H1 (cell line): ENCODE measurements around the gene HOMER1. TPM values are rescaled to one million over a fixed set of nuclear protein-coding genes. Genes with fewer than 3 reads are reported as not detected.

ENCODE experiments used
- CTCF ChIA-PET: fragments of 300-600 bp; sonication (Branson Sonifier 250); formaldehyde crosslinking; loops from one replicate; lab custom pipeline; 2021; ENCODE audit not compliant: partially characterized antibody; lab: Charles Lee
- POLR2A ChIA-PET: fragments of 300-600 bp; sonication (Branson Sonifier 250); formaldehyde crosslinking; loops from one replicate; lab custom pipeline; 2021; ENCODE audit warnings: inconsistent platforms; ENCODE audit not compliant: partially characterized antibody; lab: Charles Lee
- DNase-seq, 2 experiments: peaks; one replicate each; pipeline versions ENCODE4 v3.0.0 to v3.0.0-alpha.2; 2010 to 2022; ENCODE audit warnings: low spot score in 2 of 2, low read depth in 1 of 2, mixed read lengths in 1 of 2
- FAIRE-seq: peaks from 2 replicates; lab custom pipeline; 2011; peaks lifted over from hg19 to GRCh38; lab: Jason Lieb, UNC
- H2AFZ ChIP-seq: 2 replicates; pipeline ENCODE4 v1.8.1; 2012; ENCODE audit warnings: low read length, inconsistent platforms
- H2AK5ac ChIP-seq: 2 replicates; pipeline ENCODE4 v1.6.1; 2013; ENCODE audit warnings: low read depth, low read length
- H2BK120ac ChIP-seq: replicated peaks from 2 replicates; pipeline ENCODE3; 2013; ENCODE audit warnings: low read depth, low read length, inconsistent platforms
- H2BK12ac ChIP-seq: 2 replicates; pipeline ENCODE4 v1.6.1; 2013; ENCODE audit warnings: low read depth, low read length
- H2BK15ac ChIP-seq: 2 replicates; pipeline ENCODE4 v1.6.1; 2013; ENCODE audit warnings: low read length
- H2BK20ac ChIP-seq: 2 replicates; pipeline ENCODE4 v1.6.1; 2013; ENCODE audit warnings: low read length
- H2BK5ac ChIP-seq: 2 replicates; pipeline ENCODE4 v1.6.1; 2013; ENCODE audit warnings: low read depth, low read length
- H3K14ac ChIP-seq: 2 replicates; pipeline ENCODE4 v1.6.1; 2013; ENCODE audit warnings: inconsistent platforms; ENCODE audit not compliant: insufficient read length
- H3K18ac ChIP-seq: 2 replicates; pipeline ENCODE4 v1.6.1; 2013; ENCODE audit warnings: low read length; ENCODE audit errors: extremely low read depth
- H3K23ac ChIP-seq: 2 replicates; pipeline ENCODE4 v1.6.1; 2013; ENCODE audit warnings: inconsistent platforms; ENCODE audit not compliant: insufficient read length
- H3K23me2 ChIP-seq: 2 replicates; pipeline ENCODE4 v1.6.1; 2013; ENCODE audit warnings: low read depth, low read length
- H3K27ac ChIP-seq: 2 replicates; pipeline ENCODE4 v1.6.1; 2011; ENCODE audit warnings: low read depth, low read length, inconsistent platforms
- H3K27me3 ChIP-seq, 4 experiments: replicated peaks in 1 of 4; 1 replicate in 1 of 4; 2 replicates in 3 of 4; pipeline versions ENCODE4 v1.6.1 to v1.8.1; 2011 to 2013; ENCODE audit warnings: low read length in 3 of 4, mild to moderate bottlenecking in 3 of 4, inconsistent platforms in 2 of 4, mixed read lengths in 2 of 4, moderate library complexity in 1 of 4; ENCODE audit not compliant: control insufficient read depth in 3 of 4, insufficient read depth in 3 of 4; ENCODE audit errors: extremely low read depth in 1 of 4
- H3K36me3 ChIP-seq, 4 experiments: 2 replicates each; pipeline versions ENCODE4 v1.6.1 to v1.8.1; 2011 to 2013; ENCODE audit warnings: mild to moderate bottlenecking in 4 of 4, low read length in 3 of 4, moderate library complexity in 2 of 4, control low read depth in 1 of 4, inconsistent platforms in 1 of 4; ENCODE audit not compliant: insufficient read depth in 4 of 4, control insufficient read depth in 2 of 4
- H3K4ac ChIP-seq: replicated peaks from 2 replicates; pipeline ENCODE3; 2013; ENCODE audit warnings: low read length, low read depth, mixed read lengths, inconsistent platforms; ENCODE audit not compliant: insufficient read length
- H3K4me1 ChIP-seq, 4 experiments: replicated peaks in 1 of 4; 1 replicate in 1 of 4; 2 replicates in 3 of 4; pipeline versions ENCODE4 v1.6.1 to v1.8.1; 2011 to 2013; ENCODE audit warnings: low read length in 3 of 4, inconsistent platforms in 2 of 4, mixed read lengths in 1 of 4; ENCODE audit not compliant: insufficient read depth in 4 of 4, control insufficient read depth in 3 of 4
- H3K4me2 ChIP-seq, 2 experiments: 2 replicates each; pipeline versions ENCODE4 v1.6.1 to v1.8.1; 2011 to 2013; ENCODE audit warnings: low read depth in 2 of 2, low read length in 2 of 2, control low read depth in 1 of 2, inconsistent platforms in 1 of 2, mild to moderate bottlenecking in 1 of 2; ENCODE audit not compliant: insufficient read depth in 1 of 2
- H3K4me3 ChIP-seq, 4 experiments: fragments of 200-600, 300-600 bp in 1 of 4; sonication (generic), shearing (Covaris generic), sonication (Bioruptor Twin) in 1 of 4; 2 replicates each; pipeline versions ENCODE4 v1.5.1 to v1.8.1; 2011 to 2016; ENCODE audit warnings: low read length in 4 of 4, low read depth in 3 of 4, control low read depth in 2 of 4, inconsistent platforms in 2 of 4, mild to moderate bottlenecking in 2 of 4, mixed read lengths in 1 of 4, moderate library complexity in 1 of 4; ENCODE audit not compliant: insufficient read depth in 2 of 4; ENCODE audit errors: extremely low read depth in 1 of 4
- H3K56ac ChIP-seq: replicated peaks from 2 replicates; pipeline ENCODE3; 2013; ENCODE audit warnings: low read depth, mild to moderate bottlenecking, mixed read lengths, low read length, inconsistent platforms; ENCODE audit not compliant: insufficient read length
- H3K79me1 ChIP-seq: 2 replicates; pipeline ENCODE4 v1.6.1; 2013; ENCODE audit warnings: low read depth, low read length, control low read depth
- H3K79me2 ChIP-seq, 2 experiments: 2 replicates each; pipeline versions ENCODE4 v1.6.1 to v1.8.1; 2012 to 2013; ENCODE audit warnings: low read length in 2 of 2, mild to moderate bottlenecking in 2 of 2, inconsistent platforms in 1 of 2; ENCODE audit not compliant: insufficient read depth in 2 of 2, control insufficient read depth in 1 of 2
- H3K9ac ChIP-seq, 4 experiments: replicated peaks in 1 of 4; 1 replicate in 1 of 4; 2 replicates in 3 of 4; pipeline versions ENCODE4 v1.6.1 to v1.8.1; 2011 to 2013; ENCODE audit warnings: low read depth in 3 of 4, low read length in 3 of 4, control low read depth in 2 of 4, mild to moderate bottlenecking in 2 of 4, moderate library complexity in 2 of 4, inconsistent platforms in 1 of 4; ENCODE audit errors: extremely low read depth in 1 of 4
- H3K9me3 ChIP-seq, 2 experiments: 2 replicates each; pipeline versions ENCODE4 v1.6.1 to v1.8.1; 2012 to 2013; ENCODE audit warnings: mild to moderate bottlenecking in 2 of 2, moderate library complexity in 2 of 2, control low read depth in 1 of 2, inconsistent platforms in 1 of 2, low read depth in 1 of 2, low read length in 1 of 2, mixed read lengths in 1 of 2; ENCODE audit not compliant: insufficient read depth in 2 of 2
- H4K20me1 ChIP-seq, 2 experiments: replicated peaks in 1 of 2; 2 replicates each; pipeline versions ENCODE3 to v1.8.1; 2011 to 2013; ENCODE audit warnings: inconsistent platforms in 2 of 2, low read length in 2 of 2, mild to moderate bottlenecking in 1 of 2; ENCODE audit not compliant: insufficient read depth in 2 of 2, control insufficient read depth in 1 of 2
- H4K5ac ChIP-seq: 2 replicates; pipeline ENCODE4 v1.6.1; 2013; ENCODE audit warnings: low read length, low read depth, mixed read lengths, inconsistent platforms; ENCODE audit not compliant: insufficient read length
- H4K8ac ChIP-seq: 2 replicates; pipeline ENCODE4 v1.8.0; 2013; ENCODE audit warnings: mild to moderate bottlenecking, moderate library complexity, low read length, inconsistent platforms; ENCODE audit not compliant: insufficient read depth; ENCODE audit errors: extremely low read depth
- H4K91ac ChIP-seq: replicated peaks from 2 replicates; pipeline ENCODE3; 2013; ENCODE audit warnings: low read length, mixed read lengths, inconsistent platforms; ENCODE audit not compliant: insufficient read length
- BACH1 ChIP-seq: IDR thresholded peaks from 2 replicates; pipeline ENCODE4 v1.6.1; 2012; ENCODE audit warnings: low read length, improper control_type of control experiment
- CTBP2 ChIP-seq: IDR thresholded peaks from 2 replicates; pipeline ENCODE4 v1.7.0; 2011; ENCODE audit warnings: borderline replicate concordance, mild to moderate bottlenecking, moderate library complexity, mixed read lengths, low read length; ENCODE audit not compliant: insufficient read depth, insufficient read length
- KDM1A ChIP-seq: fragments of 200-600, 300-600 bp; sonication (generic); IDR thresholded peaks from 2 replicates; pipeline ENCODE4 v1.7.1; 2016; ENCODE audit warnings: mild to moderate bottlenecking, low read length, borderline replicate concordance
- PHF8 ChIP-seq: fragments of 200-600 bp; sonication (generic); conservative IDR thresholded peaks from 2 replicates; pipeline ENCODE4 v1.7.1; 2012; ENCODE audit warnings: low read depth, mild to moderate bottlenecking, inconsistent platforms, low read length, moderate library complexity
- WGBS, 2 experiments: shearing (Covaris generic) in 1 of 2; methylation state at CpG; one replicate each; pipeline versions ENCODE4 v1.1.6 to v1.1.7; 2013 to 2015; ENCODE audit warnings: low lambda C conversion rate in 2 of 2, mixed read lengths in 2 of 2, inconsistent platforms in 1 of 2, low coverage in 1 of 2, missing lambda C conversion rate in 1 of 2; ENCODE audit not compliant: insufficient replicate concordance in 2 of 2, insufficient coverage in 1 of 2, insufficient read length in 1 of 2; ENCODE audit errors: extremely low coverage in 1 of 2, missing lambda C conversion rate in 1 of 2; 5-methylcytosine and 5-hydroxymethylcytosine counted together
- polyA plus RNA-seq, 7 experiments: library from polyadenylated mRNA; depleted of rRNA in 3 of 7; stranded (reverse) in 5 of 7; unstranded in 2 of 7; fragments of >200 nt in 5 of 7; fragments of 200-250 nt in 2 of 7; gene quantifications; 1 replicate in 5 of 7; 2 replicates in 1 of 7; 4 replicates in 1 of 7; pipeline versions ENCODE4 v1.2.1 to v1.2.3, GENCODE V29; 2011 to 2013; ENCODE audit warnings: missing spikeins in 2 of 7, mixed read lengths in 2 of 7
- total RNA-seq: library from RNA; stranded (reverse); fragmentation: NEBNext Ultra II Directional; extraction: Animal tissue kit (Norgen Biotek cat#: 25700); gene quantifications from 2 replicates; pipeline ENCODE4 v1.2.1, GENCODE V29; 2021
- TF ChIP-seq, protein P1 (sequence below): IDR thresholded peaks from 2 replicates; pipeline ENCODE4 v1.6.1; 2012; ENCODE audit warnings: low read length, inconsistent platforms

The HOMER1 gene
- total and polyA plus RNA-seq, 2 of the 8 experiments (the other 6 are each of a cell fraction or from before 2014, with no cell fraction given), result 6.4 to 57.9 TPM

DNA sequence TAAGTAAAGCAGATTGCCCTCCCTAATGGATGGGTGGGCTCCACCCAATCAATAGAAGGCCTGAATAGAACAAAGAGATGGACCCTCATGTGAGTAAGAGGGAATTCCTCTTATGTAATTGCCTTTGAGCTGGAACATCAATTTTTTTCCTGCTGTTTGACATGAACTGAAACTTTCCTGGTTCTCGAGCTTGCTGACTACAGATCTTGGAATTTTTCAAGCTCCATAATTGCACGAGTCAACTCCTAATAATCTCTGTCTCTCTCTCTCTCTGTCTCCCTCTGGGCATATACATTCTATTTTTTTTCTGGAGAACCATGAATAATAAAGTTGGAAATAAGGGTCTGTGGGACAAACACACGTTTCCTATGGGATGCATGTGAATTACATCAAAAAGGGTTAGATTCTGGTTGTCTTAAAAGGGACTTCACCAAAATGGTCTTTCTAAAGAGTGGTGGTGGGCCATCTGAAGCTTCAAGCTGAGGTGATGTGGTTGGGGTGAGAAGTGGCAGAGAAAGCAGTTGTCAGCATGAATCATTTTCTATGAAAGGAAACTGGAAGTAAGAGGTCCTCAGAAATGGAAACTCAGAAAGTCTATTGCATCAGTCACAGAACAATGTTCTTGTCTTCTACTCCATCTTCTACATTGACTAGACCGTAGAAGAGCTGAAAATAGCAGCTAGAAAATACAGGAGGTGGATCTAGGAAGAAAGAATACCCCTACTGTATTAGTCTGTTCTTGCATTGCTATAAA lies 47.0 kb upstream of the HOMER1 start:
- no peak overlapping the region for H2BK5ac ChIP-seq
- H3K27ac ChIP-seq, result no peak overlapping the region
- H3K9ac ChIP-seq, result no peak overlapping the region
- no peak overlapping the region for H3K4ac ChIP-seq
- POLR2A ChIA-PET, result no interaction called here
- peaks cover 0 to 5% (median 0%) of the 10 kb centered on the region in 4 experiments; a peak in 1 of 7 replicates for H3K4me1 ChIP-seq
- no peak overlapping the region for H3K4me2 ChIP-seq
- H3K18ac ChIP-seq, result no peak overlapping the region
- H2BK20ac ChIP-seq, result no peak overlapping the region
- FAIRE-seq, result no peak
- no peaks in the 10 kb centered on the region for H3K9me3 ChIP-seq
- H3K36me3 ChIP-seq, result no peaks in the 10 kb centered on the region
- DNase-seq, result no peak
- no peak overlapping the region for H4K91ac ChIP-seq
- H4K5ac ChIP-seq, result no peak overlapping the region
- H3K14ac ChIP-seq, result no peak overlapping the region
- CTCF ChIA-PET, result no interaction called here
- H3K23me2 ChIP-seq, result no peaks in the 10 kb centered on the region
- no peak overlapping the region for H3K4me3 ChIP-seq
- no peak overlapping the region for H2BK12ac ChIP-seq
- H2AFZ ChIP-seq, result no peak overlapping the region
- no peak for TF ChIP-seq KDM1A
- TF ChIP-seq, protein P1, sequence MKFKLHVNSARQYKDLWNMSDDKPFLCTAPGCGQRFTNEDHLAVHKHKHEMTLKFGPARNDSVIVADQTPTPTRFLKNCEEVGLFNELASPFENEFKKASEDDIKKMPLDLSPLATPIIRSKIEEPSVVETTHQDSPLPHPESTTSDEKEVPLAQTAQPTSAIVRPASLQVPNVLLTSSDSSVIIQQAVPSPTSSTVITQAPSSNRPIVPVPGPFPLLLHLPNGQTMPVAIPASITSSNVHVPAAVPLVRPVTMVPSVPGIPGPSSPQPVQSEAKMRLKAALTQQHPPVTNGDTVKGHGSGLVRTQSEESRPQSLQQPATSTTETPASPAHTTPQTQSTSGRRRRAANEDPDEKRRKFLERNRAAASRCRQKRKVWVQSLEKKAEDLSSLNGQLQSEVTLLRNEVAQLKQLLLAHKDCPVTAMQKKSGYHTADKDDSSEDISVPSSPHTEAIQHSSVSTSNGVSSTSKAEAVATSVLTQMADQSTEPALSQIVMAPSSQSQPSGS, result no peak
- no peak for TF ChIP-seq PHF8
- no peak for TF ChIP-seq CTBP2
- no peak for TF ChIP-seq BACH1
- TF ChIP-seq, all 59 proteins: peak for 0
- Histone ChIP-seq H3K79me2 (no peaks in the 10 kb centered on the region), H4K8ac (no peak overlapping the region), H3K79me1 (no peaks in the 10 kb centered on the region), H3K27me3 (no peaks in the 10 kb centered on the region), H2BK15ac (no peak overlapping the region), H2BK120ac (no peak overlapping the region), H3K56ac (no peak overlapping the region), H2AK5ac (no peak overlapping the region), H4K20me1 (no peaks in the 10 kb centered on the region), H3K23ac (no peak overlapping the region)
- WGBS, 2 experiments, result 91% methylated on average over 4 of the region's 4 CpGs; no CpG with 5 or more reads in 1 of the 2 experiments
